OCI-LY3 (cell line): ENCODE results near the gene UQCRC1.

Experiments
- H2AFZ ChIP-seq: fragments of 200-600, 300-600 bp; shearing (Covaris generic); 2 replicates; pipeline ENCODE4 v1.6.0; 2014; ENCODE audit warnings: antibody characterized with exemption, low read depth, low read length
- H3K27ac ChIP-seq: fragments of 200-600, 300-600 bp; sonication (generic); 2 replicates; pipeline ENCODE4 v1.5.1; 2014; ENCODE audit warnings: mild to moderate bottlenecking, low read length, moderate library complexity, mixed read lengths
- H3K27me3 ChIP-seq: fragments of 200-600, 300-600 bp; sonication (generic); 2 replicates; pipeline ENCODE4 v1.6.1; 2014; ENCODE audit warnings: low read depth, low read length, mixed read lengths
- H3K36me3 ChIP-seq: fragments of 200-600, 300-600 bp; sonication (generic); replicated peaks from 2 replicates; pipeline ENCODE3; 2014; ENCODE audit warnings: low read depth, low read length, mixed read lengths
- H3K4me1 ChIP-seq: fragments of 300-600, 200-600 bp; sonication (generic); 2 replicates; pipeline ENCODE4 v1.6.1; 2014; ENCODE audit warnings: low read length, mixed read lengths
- H3K4me2 ChIP-seq: fragments of 200-600, 300-600 bp; sonication (generic); 2 replicates; pipeline ENCODE4 v1.6.1; 2014; ENCODE audit warnings: low read length, mixed read lengths
- H3K4me3 ChIP-seq: fragments of 300-600, 200-600 bp; sonication (generic); 2 replicates; pipeline ENCODE4 v1.5.1; 2014; ENCODE audit warnings: antibody characterized with exemption, mild to moderate bottlenecking, low read length, moderate library complexity
- H3K79me2 ChIP-seq: fragments of 300-600, 200-600 bp; shearing (Covaris generic); 2 replicates; pipeline ENCODE4 v1.6.1; 2014; ENCODE audit warnings: mild to moderate bottlenecking, low read length, mixed read lengths
- H3K9ac ChIP-seq: fragments of 300-600, 200-600 bp; shearing (Covaris generic); 2 replicates; pipeline ENCODE4 v1.6.0; 2014; ENCODE audit warnings: mild to moderate bottlenecking, low read length, moderate library complexity
- H3K9me3 ChIP-seq: fragments of 200-600, 300-600 bp; shearing (Covaris generic); 2 replicates; pipeline ENCODE4 v1.6.1; 2014; ENCODE audit warnings: low read length, mixed read lengths; ENCODE audit not compliant: insufficient read depth
- H4K20me1 ChIP-seq: fragments of 200-600, 300-600 bp; sonication (generic); 2 replicates; pipeline ENCODE4 v1.6.1; 2016; ENCODE audit warnings: low read length, mixed read lengths; ENCODE audit not compliant: insufficient read depth
- CTCF ChIP-seq: fragments of 200-600, 300-600 bp; sonication (generic); IDR thresholded peaks from 2 replicates; pipeline ENCODE4 v1.5.1; 2014; ENCODE audit warnings: antibody characterized with exemption, low read length, low read depth
- EZH2phosphoT487 ChIP-seq: fragments of 200-600 bp; shearing (Covaris generic); IDR thresholded peaks from 2 replicates; pipeline ENCODE4 v1.6.1; 2018; ENCODE audit warnings: antibody characterized with exemption, mixed run types, low read depth

Gene UQCRC1

GRCh38 chr3:48565186-48565585 lies 44.3 kb downstream of the UQCRC1 start:
- Histone ChIP-seq H3K9me3 (no peaks in the 10 kb centered on the region), H4K20me1 (no peaks in the 10 kb centered on the region), H3K27me3 (no peaks in the 10 kb centered on the region), H3K36me3 (no peaks in the 10 kb centered on the region), H3K27ac (no peak overlapping the region), H3K4me2 (no peak overlapping the region), H3K79me2 (no peaks in the 10 kb centered on the region), H3K4me3 (no peak overlapping the region), H3K4me1 (peaks cover 13% of the 10 kb centered on the region), H3K9ac (no peak overlapping the region), H2AFZ (no peak overlapping the region)
- TF ChIP-seq EZH2phosphoT487: no peak
- TF ChIP-seq CTCF: no peak

GRCh38 chr3:48564667-48565066 lies 44.8 kb downstream of the UQCRC1 start:
- Histone ChIP-seq H2AFZ (no peak overlapping the region), H3K9me3 (no peaks in the 10 kb centered on the region), H3K36me3 (no peaks in the 10 kb centered on the region), H3K4me2 (no peak overlapping the region), H3K4me1 (peaks cover 18% of the 10 kb centered on the region), H3K27ac (no peak overlapping the region), H3K4me3 (no peak overlapping the region), H3K27me3 (no peaks in the 10 kb centered on the region), H4K20me1 (no peaks in the 10 kb centered on the region), H3K79me2 (no peaks in the 10 kb centered on the region), H3K9ac (no peak overlapping the region)
- TF ChIP-seq EZH2phosphoT487: no peak
- TF ChIP-seq CTCF: no peak

GRCh38 chr3:48564022-48564421 lies 45.4 kb downstream of the UQCRC1 start:
- Histone ChIP-seq H3K4me2 (no peak overlapping the region), H3K4me3 (no peak overlapping the region)

GRCh38 chr3:48563382-48563918 lies 46.0 kb downstream of the UQCRC1 start, which contains the start of gene UCN2:
TSS of gene UCN2 (minus strand) at chr3:48563781. CDS start at chr3:48563124, 657 bp downstream.
- peak within 1 kb of the TSS; percentile 19; the same call in 1 of the 2 replicates for H2AFZ ChIP-seq
- H4K20me1 ChIP-seq: no peaks in the 10 kb centered on the region
- H3K27me3 ChIP-seq: no peaks in the 10 kb centered on the region
- no peaks in the 10 kb centered on the region for H3K36me3 ChIP-seq
- TF ChIP-seq EZH2phosphoT487 (no peak), CTCF (no peak)
- H3K4me3 ChIP-seq: no peak within 1 kb of the TSS
- peaks cover 30% of the 10 kb centered on the region for H3K4me1 ChIP-seq
- H3K9ac ChIP-seq: no peak within 1 kb of the TSS
- no peak within 1 kb of the TSS for H3K27ac ChIP-seq
- no peaks in the 10 kb centered on the region for H3K9me3 ChIP-seq
- no peaks in the 10 kb centered on the region for H3K79me2 ChIP-seq
- no peak within 1 kb of the TSS for H3K4me2 ChIP-seq

More at GRCh38 chr3:48564022-48564421, 45.4 kb downstream of the UQCRC1 start:
- no peak overlapping the region for H2AFZ ChIP-seq
- H3K9ac ChIP-seq: no peak overlapping the region
- H4K20me1 ChIP-seq: no peaks in the 10 kb centered on the region
- TF ChIP-seq CTCF: no peak
- no peak for TF ChIP-seq EZH2phosphoT487
- H3K79me2 ChIP-seq: no peaks in the 10 kb centered on the region
- H3K4me1 ChIP-seq: peaks cover 24% of the 10 kb centered on the region
- no peaks in the 10 kb centered on the region for H3K27me3 ChIP-seq
- H3K27ac ChIP-seq: no peak overlapping the region
- no peaks in the 10 kb centered on the region for H3K9me3 ChIP-seq
- H3K36me3 ChIP-seq: no peaks in the 10 kb centered on the region
